ENCODE data around the gene CACNA2D3. TPM values are rescaled to one million over a fixed set of nuclear protein-coding genes. Genes with fewer than 3 reads are reported as not detected.

The CACNA2D3 gene
- total RNA-seq, 1 experiment from 2014 or later = 6.1 TPM

DNA sequence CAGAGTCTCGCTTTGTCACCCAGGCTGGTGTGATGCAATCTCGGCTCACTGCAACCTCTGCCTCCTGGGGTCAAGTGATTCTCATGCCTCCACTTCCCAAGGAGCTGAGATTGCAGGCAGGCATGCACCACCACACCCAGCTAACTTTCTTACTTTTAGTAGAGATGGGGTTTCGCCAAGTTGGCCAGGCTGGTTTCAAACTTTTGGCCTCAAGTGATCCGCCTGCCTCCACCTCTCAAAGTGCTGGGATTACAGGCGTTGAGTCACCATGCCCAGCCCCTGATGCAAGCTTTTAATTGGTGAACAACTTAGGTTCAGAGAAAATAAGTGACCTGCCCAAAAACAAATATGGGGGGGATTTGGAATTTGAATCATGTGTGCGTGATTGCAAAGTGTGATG lies 559.4 kb downstream of the CACNA2D3 start:
- in situ Hi-C loops (cut with HindIII; ENCODE audit: low pct_unique_long_range_greater_than_20kb, low sequenced_read_pairs) = no loop called here
- DNase-seq (ENCODE audit: low read depth) = no peak

- DNase-seq (ENCODE audit: low read depth) = no peak
- in situ Hi-C loops (cut with HindIII; ENCODE audit: low pct_unique_long_range_greater_than_20kb, low sequenced_read_pairs) = no loop called here
These were observed 562.9 kb downstream of the CACNA2D3 start for GRCh38 chr3:54685213-54685612.

DNA sequence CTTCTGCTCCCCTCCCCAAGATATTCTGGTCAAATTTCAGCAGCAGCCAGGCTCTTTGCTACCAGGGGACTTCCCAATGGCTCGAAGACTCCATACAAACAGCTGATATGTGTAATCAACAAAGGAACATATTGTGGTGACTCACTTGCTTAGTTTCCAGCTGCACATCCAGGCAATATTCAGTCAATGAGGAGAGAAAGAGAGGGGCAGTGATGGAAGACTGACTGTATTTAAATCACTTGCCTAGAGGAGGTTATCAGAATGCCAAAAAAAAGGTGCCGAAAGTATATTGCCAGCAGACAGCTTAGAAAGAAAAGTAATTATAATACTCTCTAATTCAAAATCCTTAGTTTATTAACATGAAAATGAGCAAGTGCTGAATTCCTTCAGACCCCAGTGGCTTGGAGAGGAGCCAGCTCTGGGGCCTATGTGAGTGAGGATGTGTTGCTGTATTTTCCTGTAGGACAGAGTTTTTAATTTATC lies 569.0 kb downstream of the CACNA2D3 start:
- DNase-seq (ENCODE audit: low read depth) = no peak
- in situ Hi-C loops (cut with HindIII; ENCODE audit: low pct_unique_long_range_greater_than_20kb, low sequenced_read_pairs) = no loop called here

DNA sequence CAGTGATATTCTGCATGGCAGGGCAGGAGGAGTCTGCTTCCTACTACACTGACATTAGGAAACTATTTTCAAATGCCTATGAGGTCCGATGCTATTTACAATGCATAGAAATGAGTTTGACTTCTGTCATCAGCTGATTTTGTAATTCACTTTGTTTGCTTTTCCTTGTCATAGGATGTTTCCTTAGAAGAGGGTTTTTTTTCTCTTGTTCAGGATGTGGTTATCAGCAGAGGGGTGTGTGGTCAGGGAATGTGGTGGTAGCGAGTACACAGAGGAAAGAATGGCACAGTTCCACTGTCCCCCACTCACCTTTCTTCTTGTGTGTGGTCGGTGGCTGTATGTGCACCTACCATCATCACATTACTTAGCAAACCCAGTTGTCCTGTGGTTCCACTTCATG lies 574.0 kb downstream of the CACNA2D3 start:
- DNase-seq (ENCODE audit: low read depth) = no peak
- in situ Hi-C loops (cut with HindIII; ENCODE audit: low pct_unique_long_range_greater_than_20kb, low sequenced_read_pairs) = no loop called here

GRCh38 chr3:54698054-54698453 lies 575.7 kb downstream of the CACNA2D3 start:
- in situ Hi-C loops (cut with HindIII; ENCODE audit: low pct_unique_long_range_greater_than_20kb, low sequenced_read_pairs) = no loop called here

DNA sequence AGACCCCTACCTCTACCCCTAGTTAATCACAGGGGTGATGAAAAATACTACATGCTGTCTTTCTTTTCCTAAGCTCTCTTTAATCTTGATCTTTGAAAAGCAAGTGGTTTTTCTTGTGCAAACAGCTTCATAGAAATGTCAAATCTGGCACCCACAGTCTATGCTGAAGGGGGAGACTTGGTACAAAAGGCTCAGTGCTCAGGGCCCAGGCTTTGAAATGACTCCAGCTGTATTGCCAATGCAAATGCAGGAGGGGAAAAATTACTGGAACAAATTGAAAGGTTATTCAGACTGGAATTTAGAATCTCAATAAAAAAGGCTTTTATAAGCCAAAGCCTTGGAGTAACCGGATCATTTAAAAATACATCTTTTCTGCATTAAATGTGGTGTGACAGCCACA lies 581.6 kb downstream of the CACNA2D3 start:
- in situ Hi-C loops (cut with HindIII; ENCODE audit: low pct_unique_long_range_greater_than_20kb, low sequenced_read_pairs) = no loop called here
- DNase-seq (ENCODE audit: low read depth) = no peak

More at GRCh38 chr3:54698054-54698453, 575.7 kb downstream of the CACNA2D3 start:
- DNase-seq (ENCODE audit: low read depth) = no peak

DNA sequence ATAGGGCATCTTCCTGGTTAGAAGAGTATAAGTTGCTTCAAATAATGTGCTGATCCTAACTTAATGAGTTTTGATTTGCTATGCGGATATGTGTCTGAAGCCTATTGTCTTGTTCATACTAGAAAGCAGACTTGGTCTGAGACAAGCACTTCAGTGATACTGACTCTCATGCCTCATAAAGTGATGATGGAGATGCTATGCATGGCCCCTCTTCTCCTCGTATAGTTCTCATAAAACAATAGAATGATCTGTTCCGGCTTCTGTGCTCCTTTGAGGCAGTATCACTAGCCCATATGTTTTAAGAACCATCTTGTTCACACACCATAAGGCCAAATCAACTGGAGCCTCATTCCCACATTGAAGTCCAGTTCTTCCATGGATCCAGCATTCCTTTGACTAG lies 583.4 kb downstream of the CACNA2D3 start:
- DNase-seq (ENCODE audit: low read depth) = no peak
- in situ Hi-C loops (cut with HindIII; ENCODE audit: low pct_unique_long_range_greater_than_20kb, low sequenced_read_pairs) = no loop called here

GRCh38 chr3:54706738-54707137 lies 584.4 kb downstream of the CACNA2D3 start:
- in situ Hi-C loops (cut with HindIII; ENCODE audit: low pct_unique_long_range_greater_than_20kb, low sequenced_read_pairs) = no loop called here

GRCh38 chr3:54709785-54710184 lies 587.4 kb downstream of the CACNA2D3 start:
- in situ Hi-C loops (cut with HindIII; ENCODE audit: low pct_unique_long_range_greater_than_20kb, low sequenced_read_pairs) = no loop called here
- DNase-seq (ENCODE audit: low read depth) = no peak

More at GRCh38 chr3:54706738-54707137, 584.4 kb downstream of the CACNA2D3 start:
- no peak for DNase-seq (ENCODE audit: low read depth)

- in situ Hi-C loops (cut with HindIII; ENCODE audit: low pct_unique_long_range_greater_than_20kb, low sequenced_read_pairs) = no loop called here
- DNase-seq (ENCODE audit: low read depth) = no peak
These were observed 588.6 kb downstream of the CACNA2D3 start for GRCh38 chr3:54710954-54711353.

GRCh38 chr3:54712539-54712938 lies 590.2 kb downstream of the CACNA2D3 start:
- in situ Hi-C loops (cut with HindIII; ENCODE audit: low pct_unique_long_range_greater_than_20kb, low sequenced_read_pairs) = no loop called here
- no peak for DNase-seq (ENCODE audit: low read depth)

DNA sequence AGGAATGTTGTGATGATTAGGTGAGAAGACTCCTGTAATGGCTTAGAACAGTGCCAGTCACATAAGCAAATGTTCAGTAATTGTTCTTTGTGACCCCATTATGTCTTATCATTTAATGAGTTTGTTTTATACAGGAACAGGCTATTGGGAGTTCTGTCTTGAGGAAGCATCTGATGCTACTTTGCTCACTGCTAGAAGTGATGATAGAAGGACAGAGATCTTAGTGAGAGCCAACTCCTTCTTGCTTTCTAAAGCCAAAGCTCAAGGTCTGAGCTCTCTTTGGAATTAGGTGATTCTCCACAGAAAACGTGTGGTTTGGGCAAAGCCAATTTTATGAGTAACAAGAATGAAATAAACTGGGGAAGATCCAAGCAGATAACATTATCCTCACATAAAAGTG lies 590.7 kb downstream of the CACNA2D3 start:
- no peak for DNase-seq (ENCODE audit: low read depth)

DNA sequence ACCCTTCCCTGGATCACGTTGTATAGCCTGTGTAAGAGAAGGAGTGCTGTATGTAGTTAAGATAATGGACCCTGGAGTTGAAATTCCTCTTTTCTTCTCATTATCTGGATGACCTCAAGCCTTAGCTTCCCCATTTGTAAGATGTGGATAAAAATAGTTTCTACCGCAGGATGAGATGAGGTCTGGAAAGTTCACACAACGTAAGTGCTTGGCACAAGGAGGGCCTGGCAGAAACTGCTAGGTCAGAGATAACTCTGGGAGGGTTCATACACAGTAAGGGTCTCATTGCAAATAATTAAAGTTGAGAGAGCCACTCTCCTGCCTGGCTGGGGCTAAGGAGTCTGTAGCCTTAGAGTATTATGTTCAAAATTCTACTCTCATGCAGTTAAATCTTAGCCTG lies 591.1 kb downstream of the CACNA2D3 start:
- in situ Hi-C loops (cut with HindIII; ENCODE audit: low pct_unique_long_range_greater_than_20kb, low sequenced_read_pairs) = no loop called here
- DNase-seq (ENCODE audit: low read depth) = no peak

More for the DNA sequence above, 590.7 kb downstream of the CACNA2D3 start:
- in situ Hi-C loops (cut with HindIII; ENCODE audit: low pct_unique_long_range_greater_than_20kb, low sequenced_read_pairs) = no loop called here

DNA sequence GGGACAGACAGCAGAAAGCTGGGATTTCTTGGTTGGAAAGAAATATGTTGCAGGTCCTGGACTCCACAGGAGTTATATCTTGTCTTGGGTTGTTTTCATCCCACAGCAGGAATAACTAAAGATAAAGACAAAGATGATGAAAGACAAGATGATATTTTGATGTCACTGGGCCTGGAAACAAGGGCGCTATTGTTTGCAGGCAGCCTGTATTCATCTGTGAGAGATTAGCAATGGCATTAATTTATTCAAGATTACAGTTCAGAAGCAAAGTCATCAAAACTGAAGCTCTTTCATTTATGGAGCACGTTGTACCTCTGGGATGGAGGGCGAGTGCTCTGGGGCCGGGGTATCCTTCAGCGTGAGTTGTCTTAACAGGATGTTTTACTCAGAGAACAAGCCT lies 591.7 kb downstream of the CACNA2D3 start:
- in situ Hi-C loops (cut with HindIII; ENCODE audit: low pct_unique_long_range_greater_than_20kb, low sequenced_read_pairs) = no loop called here
- DNase-seq (ENCODE audit: low read depth) = no peak

- no peak for DNase-seq (ENCODE audit: low read depth)
- in situ Hi-C loops (cut with HindIII; ENCODE audit: low pct_unique_long_range_greater_than_20kb, low sequenced_read_pairs) = no loop called here
These were observed 595.2 kb downstream of the CACNA2D3 start for GRCh38 chr3:54717506-54717905.

DNA sequence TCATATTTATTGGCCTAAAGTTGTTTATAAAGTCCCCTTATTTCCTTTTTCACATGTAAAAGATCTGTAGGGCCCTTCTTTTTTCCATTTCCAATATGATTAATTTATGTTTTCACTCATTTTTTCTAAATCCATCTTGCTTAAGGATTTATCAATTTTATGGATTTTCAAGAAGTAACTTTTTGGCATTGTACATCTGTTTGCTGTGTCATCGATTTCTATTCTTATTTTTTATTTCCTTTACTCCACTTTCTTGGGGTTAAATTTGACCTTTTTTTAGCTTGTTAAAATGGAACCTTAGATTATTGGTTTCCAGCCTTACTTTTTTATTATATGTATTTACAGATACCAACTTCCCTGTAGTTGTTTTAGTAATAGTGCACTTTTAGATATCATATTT lies 597.6 kb downstream of the CACNA2D3 start:
- no peak for DNase-seq (ENCODE audit: low read depth)
- in situ Hi-C loops (cut with HindIII; ENCODE audit: low pct_unique_long_range_greater_than_20kb, low sequenced_read_pairs) = no loop called here

- in situ Hi-C loops (cut with HindIII; ENCODE audit: low pct_unique_long_range_greater_than_20kb, low sequenced_read_pairs) = no loop called here
- no peak for DNase-seq (ENCODE audit: low read depth)
These were observed 598.3 kb downstream of the CACNA2D3 start for GRCh38 chr3:54720604-54721003.

DNA sequence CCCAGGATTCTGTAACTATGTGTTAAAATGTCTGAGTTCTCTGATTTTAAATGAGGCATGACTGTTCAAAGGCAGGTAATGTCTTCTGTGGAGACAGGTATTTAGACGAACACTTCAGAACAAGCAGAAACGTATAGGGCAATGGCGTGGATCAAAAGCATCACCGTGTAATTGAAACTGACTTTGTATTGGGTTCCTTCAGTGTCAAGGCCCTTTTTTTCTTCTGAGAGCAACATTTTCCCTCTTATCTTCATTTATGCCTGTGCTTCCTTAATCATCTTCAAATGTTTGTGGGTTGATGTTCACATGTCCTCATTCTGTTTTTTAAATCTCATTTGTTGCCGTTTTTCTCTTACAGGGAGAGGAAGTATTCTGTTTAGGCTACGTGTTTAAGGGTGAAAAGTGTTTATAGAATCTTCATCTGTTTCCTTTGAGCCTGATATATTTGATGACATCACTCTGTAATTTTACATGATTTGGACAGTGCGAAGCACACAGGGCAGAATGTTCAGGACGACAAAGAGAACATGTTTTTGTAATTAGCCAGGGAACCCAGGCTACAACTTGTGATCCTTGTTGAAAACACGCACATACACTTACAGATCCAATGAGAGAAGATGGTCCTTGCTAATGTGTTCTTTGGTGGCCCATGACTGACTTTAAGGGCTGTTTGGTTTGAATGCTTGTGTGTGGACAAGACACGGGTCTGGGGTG lies 609.5 kb downstream of the CACNA2D3 start:
- in situ Hi-C loops (cut with HindIII; ENCODE audit: low pct_unique_long_range_greater_than_20kb, low sequenced_read_pairs) = no loop called here
- DNase-seq (ENCODE audit: low read depth) = no peak

- no peak for DNase-seq (ENCODE audit: low read depth)
- in situ Hi-C loops (cut with HindIII; ENCODE audit: low pct_unique_long_range_greater_than_20kb, low sequenced_read_pairs) = no loop called here
These were observed 611.0 kb downstream of the CACNA2D3 start for GRCh38 chr3:54733106-54734006.
